Panc1 (cell line): Measurements from ENCODE around the gene DNM1. TPM values are rescaled to one million over a fixed set of nuclear protein-coding genes. Genes with fewer than 3 reads are reported as not detected.

Experiments used
- ATAC-seq: fragments of 200-7000 bp; cut with Tn5 transposase; 2 replicates; pipeline ENCODE4 v1.9.1; 2020; ENCODE audit warnings: mild to moderate bottlenecking, moderate library complexity
- BruUV-seq: library from RNA; stranded (reverse); fragments of 400-500 nt; replicated peaks from 2 replicates; lab custom pipeline; 2021; lab: Mats Ljungman, UMichigan
- CTCF ChIA-PET: fragments of 300-600 bp; sonication (Branson Sonifier 250); formaldehyde crosslinking; loops from one replicate; lab custom pipeline; 2022; ENCODE audit warnings: antibody characterized with exemption; lab: Charles Lee
- POLR2A ChIA-PET: fragments of 300-600 bp; sonication (Branson Sonifier 250); formaldehyde crosslinking; loops from one replicate; lab custom pipeline; 2022; ENCODE audit warnings: antibody characterized with exemption; lab: Charles Lee
- DNase-seq: peaks from one replicate; pipeline ENCODE4 v3.0.0-alpha.2; 2010; ENCODE audit warnings: low read depth, low spot score
- H3K27ac ChIP-seq: 2 replicates; pipeline ENCODE4 v1.5.1; 2011; ENCODE audit warnings: mild to moderate bottlenecking, low read length, inconsistent platforms
- H3K27me3 ChIP-seq: fragments of 200-500 bp; sonication (Bioruptor generic); 2 replicates; pipeline ENCODE4 v1.6.0; 2014; ENCODE audit warnings: low read length, inconsistent platforms; ENCODE audit not compliant: control insufficient read depth, insufficient read depth
- H3K36me3 ChIP-seq: fragments of 200-500 bp; sonication (Bioruptor generic); 2 replicates; pipeline ENCODE4 v1.5.1; 2014; ENCODE audit warnings: inconsistent platforms, mild to moderate bottlenecking, low read length, moderate library complexity; ENCODE audit not compliant: control insufficient read depth, insufficient read depth
- H3K4me1 ChIP-seq: 2 replicates; pipeline ENCODE4 v1.5.1; 2011; ENCODE audit warnings: inconsistent platforms, mild to moderate bottlenecking, low read length, moderate library complexity; ENCODE audit not compliant: control insufficient read depth, insufficient read depth
- H3K4me3 ChIP-seq, 2 experiments: 2 replicates each; pipeline ENCODE4 v1.5.1; 2011 to 2012; ENCODE audit warnings: low read depth in 2 of 2, low read length in 2 of 2, mild to moderate bottlenecking in 2 of 2, inconsistent platforms in 1 of 2, moderate library complexity in 1 of 2
- H3K9me3 ChIP-seq: fragments of 200-500 bp; sonication (Bioruptor generic); 2 replicates; pipeline ENCODE4 v1.5.1; 2014; ENCODE audit warnings: low read depth, mild to moderate bottlenecking, inconsistent platforms, low read length, moderate library complexity; ENCODE audit not compliant: control insufficient read depth, insufficient read depth
- POLR2AphosphoS5 ChIP-seq: IDR thresholded peaks from 2 replicates; pipeline ENCODE4 v1.6.1; 2012; ENCODE audit warnings: mild to moderate bottlenecking, low read depth, low read length, moderate library complexity
- REST ChIP-seq, 2 experiments: IDR thresholded peaks; 2 replicates each; pipeline ENCODE4 v1.6.1; 2011 to 2012; ENCODE audit warnings: low read depth in 2 of 2, control low read depth in 1 of 2, low read length in 1 of 2, mild to moderate bottlenecking in 1 of 2, moderate library complexity in 1 of 2; ENCODE audit not compliant: insufficient read depth in 1 of 2
- TCF7L2 ChIP-seq: IDR thresholded peaks from 2 replicates; pipeline ENCODE4 v1.6.1; 2011; ENCODE audit warnings: mild to moderate bottlenecking, low read depth, low read length, inconsistent platforms
- in situ Hi-C: cut with HindIII; loops from 2 replicates; pipeline ENCODE4 v1.10.0; 2016; ENCODE audit warnings: low sequenced_read_pairs, low pct_unique_long_range_greater_than_20kb
- intact Hi-C: fragments of 100-400 bp; cut with micrococcal nuclease; formaldehyde crosslinking; loops from one replicate; pipeline ENCODE4 v1.10.0; 2022; ENCODE audit not compliant: unreplicated experiment
- total RNA-seq: library from RNA; stranded (reverse); gene quantifications from one replicate; pipeline ENCODE4 v1.2.1, GENCODE V29; 2021; ENCODE audit not compliant: unreplicated experiment
- TF ChIP-seq, protein P1 (sequence below): fragments of 450-650 bp; IDR thresholded peaks from 2 replicates; pipeline ENCODE4 v1.5.1; 2017; ENCODE audit warnings: mild to moderate bottlenecking

DNM1 gene
- total RNA-seq, 1 experiment from 2014 or later = 18.7 TPM

- CTCF ChIA-PET = interaction anchor here (0.6 kb wide), 1 partner anchor 29 kb away, joined by 3 read pairs; no protein-coding TSS in a partner anchor
- BruUV-seq = no TSS peak
- Histone ChIP-seq H3K27me3 (no peaks in the 10 kb centered on the region), H3K4me1 (no peaks in the 10 kb centered on the region; the same call in 1 of the 2 replicates), H3K4me3 (peak overlapping the region; percentile 67 to 68), H3K27ac (peak overlapping the region; percentile 70), H3K9me3 (no peaks in the 10 kb centered on the region), H3K36me3 (no peaks in the 10 kb centered on the region; the same call in none of the 2 replicates)
- intact Hi-C loops = no loop called here
- POLR2A ChIA-PET = interaction anchor here (0.7 kb wide), 1 partner anchor 71 kb away, joined by 5 read pairs; no protein-coding TSS in a partner anchor
- DNase-seq (peak; percentile 75), ATAC-seq (peak; percentile 94)
- in situ Hi-C loops = no loop called here
- TF ChIP-seq POLR2AphosphoS5 = no peak
- TF ChIP-seq TCF7L2 = no peak
- TF ChIP-seq, protein P1, sequence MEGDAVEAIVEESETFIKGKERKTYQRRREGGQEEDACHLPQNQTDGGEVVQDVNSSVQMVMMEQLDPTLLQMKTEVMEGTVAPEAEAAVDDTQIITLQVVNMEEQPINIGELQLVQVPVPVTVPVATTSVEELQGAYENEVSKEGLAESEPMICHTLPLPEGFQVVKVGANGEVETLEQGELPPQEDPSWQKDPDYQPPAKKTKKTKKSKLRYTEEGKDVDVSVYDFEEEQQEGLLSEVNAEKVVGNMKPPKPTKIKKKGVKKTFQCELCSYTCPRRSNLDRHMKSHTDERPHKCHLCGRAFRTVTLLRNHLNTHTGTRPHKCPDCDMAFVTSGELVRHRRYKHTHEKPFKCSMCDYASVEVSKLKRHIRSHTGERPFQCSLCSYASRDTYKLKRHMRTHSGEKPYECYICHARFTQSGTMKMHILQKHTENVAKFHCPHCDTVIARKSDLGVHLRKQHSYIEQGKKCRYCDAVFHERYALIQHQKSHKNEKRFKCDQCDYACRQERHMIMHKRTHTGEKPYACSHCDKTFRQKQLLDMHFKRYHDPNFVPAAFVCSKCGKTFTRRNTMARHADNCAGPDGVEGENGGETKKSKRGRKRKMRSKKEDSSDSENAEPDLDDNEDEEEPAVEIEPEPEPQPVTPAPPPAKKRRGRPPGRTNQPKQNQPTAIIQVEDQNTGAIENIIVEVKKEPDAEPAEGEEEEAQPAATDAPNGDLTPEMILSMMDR = peak; percentile 84
Measured at GRCh38 chr9:128192601-128193371, 10.4 kb upstream of the DNM1 start.

- ATAC-seq (no peak), DNase-seq (no peak)
- Histone ChIP-seq H3K4me1 (no peaks in the 10 kb centered on the region; the same call in 1 of the 2 replicates), H3K27me3 (no peaks in the 10 kb centered on the region), H3K9me3 (no peaks in the 10 kb centered on the region), H3K36me3 (no peaks in the 10 kb centered on the region; the same call in none of the 2 replicates), H3K4me3 (peak overlapping the region; percentile 67 to 68; a peak in 3 of 4 replicates), H3K27ac (peak overlapping the region; percentile 70)
- in situ Hi-C loops (no loop called here), intact Hi-C loops (no loop called here)
- POLR2A ChIA-PET = no interaction called here
- no TSS peak for BruUV-seq
- no peak for TF ChIP-seq REST (IDR thresholded peaks at IDR 0.05; ENCODE audit: insufficient read depth in 1 of 2, low read depth in 2 of 2, low read length in 1 of 2)
- CTCF ChIA-PET = interaction anchor here (0.6 kb wide), 2 partner anchors 29 to 947 kb away, joined by 3 to 5 read pairs; no protein-coding TSS in a partner anchor
Measured at GRCh38 chr9:128193469-128194096, 9.6 kb upstream of the DNM1 start.
